ENCODE data around the gene REG3A. TPM values are rescaled to one million over a fixed set of nuclear protein-coding genes. Genes with fewer than 3 reads are reported as not detected.

Gene REG3A
- total RNA-seq, 1 donor from 2014 or later: not detected

GRCh38 chr2:79128406-79128805, 31.1 kb downstream of the REG3A start:
- H3K27ac Mint-ChIP-seq: no peak overlapping the region
- no peak for DNase-seq (ENCODE audit: low spot score)
- Histone ChIP-seq H3K4me2 (no peak overlapping the region), H3K4me1 (no peaks in the 10 kb centered on the region), H3K27me3 (no peaks in the 10 kb centered on the region), H3K79me2 (ENCODE audit: low read depth) (no peaks in the 10 kb centered on the region), H3K36me3 (no peaks in the 10 kb centered on the region), H3K27ac (no peak overlapping the region), H3K4me3 (no peak overlapping the region), H2AFZ (replicated peaks) (no peak overlapping the region), H3K9ac (no peak overlapping the region), H4K20me1 (ENCODE audit: low read depth) (no peaks in the 10 kb centered on the region), H3K9me3 (ENCODE audit: low read depth) (no peaks in the 10 kb centered on the region), H3F3A (ENCODE audit: low read depth) (no peaks in the 10 kb centered on the region)
- H3K4me3 Mint-ChIP-seq: no peak overlapping the region
- H3K27me3 Mint-ChIP-seq (ENCODE audit: insufficient read depth, low read depth): peaks cover 2% of the 10 kb centered on the region
- TF ChIP-seq EZH2 (IDR thresholded peaks at IDR 0.05): no peak
- no peak for TF ChIP-seq EZH2phosphoT487 (IDR thresholded peaks at IDR 0.05)
- TF ChIP-seq CTCF (IDR thresholded peaks at IDR 0.05): no peak
- peaks cover 17% of the 10 kb centered on the region for H3K4me1 Mint-ChIP-seq
- H3K9me3 Mint-ChIP-seq: no peaks in the 10 kb centered on the region
- H3K36me3 Mint-ChIP-seq: no peaks in the 10 kb centered on the region

GRCh38 chr2:79125721-79125985, 33.9 kb downstream of the REG3A start:
- Mint-ChIP-seq H3K27me3 (ENCODE audit: insufficient read depth, low read depth) (peaks cover 2% of the 10 kb centered on the region), H3K4me3 (no peak overlapping the region), H3K36me3 (no peaks in the 10 kb centered on the region), H3K4me1 (peaks cover 10% of the 10 kb centered on the region), H3K27ac (no peak overlapping the region), H3K9me3 (no peaks in the 10 kb centered on the region)
- Histone ChIP-seq H4K20me1 (ENCODE audit: low read depth) (no peaks in the 10 kb centered on the region), H3K9me3 (ENCODE audit: low read depth) (no peaks in the 10 kb centered on the region), H3K9ac (no peak overlapping the region), H3K27ac (no peak overlapping the region), H3F3A (ENCODE audit: low read depth) (no peaks in the 10 kb centered on the region), H3K4me3 (no peak overlapping the region), H3K4me1 (no peaks in the 10 kb centered on the region), H3K27me3 (no peaks in the 10 kb centered on the region), H3K4me2 (no peak overlapping the region), H3K36me3 (no peaks in the 10 kb centered on the region), H3K79me2 (ENCODE audit: low read depth) (no peaks in the 10 kb centered on the region), H2AFZ (replicated peaks) (no peak overlapping the region)
- TF ChIP-seq EZH2 (IDR thresholded peaks at IDR 0.05) (no peak), CTCF (IDR thresholded peaks at IDR 0.05) (no peak), EZH2phosphoT487 (IDR thresholded peaks at IDR 0.05) (no peak)
- no peak for DNase-seq (ENCODE audit: low spot score)

- Histone ChIP-seq H3K9ac (no peak overlapping the region), H3K36me3 (no peaks in the 10 kb centered on the region), H2AFZ (replicated peaks) (no peak overlapping the region), H3F3A (ENCODE audit: low read depth) (no peaks in the 10 kb centered on the region), H3K4me2 (no peak overlapping the region), H3K4me1 (no peaks in the 10 kb centered on the region), H3K4me3 (no peak overlapping the region), H3K79me2 (ENCODE audit: low read depth) (no peaks in the 10 kb centered on the region), H4K20me1 (ENCODE audit: low read depth) (no peaks in the 10 kb centered on the region), H3K9me3 (ENCODE audit: low read depth) (no peaks in the 10 kb centered on the region), H3K27ac (no peak overlapping the region), H3K27me3 (no peaks in the 10 kb centered on the region)
- Mint-ChIP-seq H3K9me3 (no peaks in the 10 kb centered on the region), H3K4me3 (no peak overlapping the region), H3K27me3 (ENCODE audit: insufficient read depth, low read depth) (peaks cover 2% of the 10 kb centered on the region), H3K4me1 (peaks cover 8% of the 10 kb centered on the region), H3K36me3 (no peaks in the 10 kb centered on the region), H3K27ac (no peak overlapping the region)
- TF ChIP-seq CTCF (IDR thresholded peaks at IDR 0.05) (no peak), EZH2 (IDR thresholded peaks at IDR 0.05) (no peak), EZH2phosphoT487 (IDR thresholded peaks at IDR 0.05) (no peak)
- DNase-seq (ENCODE audit: low spot score): no peak
Measured at GRCh38 chr2:79124907-79125720, 34.4 kb downstream of the REG3A start.
